Activated CD8-positive, alpha-beta memory T cell treated with anti-CD3 and anti-CD28 coated beads, Interleukin-2, amount 50 U/mL, for 1 hour (primary cell): ENCODE results near the gene LENG8.
"Not testable (repeated sequence)": the region's sequence is repeated elsewhere in the genome, so short reads cannot be mapped to it uniquely, and the experiment has no call there.

Source experiments
- DNase-seq: peaks from one replicate; pipeline ENCODE4 v3.0.0-alpha.2; 2020; ENCODE audit errors: extremely low read depth

Gene LENG8

DNA sequence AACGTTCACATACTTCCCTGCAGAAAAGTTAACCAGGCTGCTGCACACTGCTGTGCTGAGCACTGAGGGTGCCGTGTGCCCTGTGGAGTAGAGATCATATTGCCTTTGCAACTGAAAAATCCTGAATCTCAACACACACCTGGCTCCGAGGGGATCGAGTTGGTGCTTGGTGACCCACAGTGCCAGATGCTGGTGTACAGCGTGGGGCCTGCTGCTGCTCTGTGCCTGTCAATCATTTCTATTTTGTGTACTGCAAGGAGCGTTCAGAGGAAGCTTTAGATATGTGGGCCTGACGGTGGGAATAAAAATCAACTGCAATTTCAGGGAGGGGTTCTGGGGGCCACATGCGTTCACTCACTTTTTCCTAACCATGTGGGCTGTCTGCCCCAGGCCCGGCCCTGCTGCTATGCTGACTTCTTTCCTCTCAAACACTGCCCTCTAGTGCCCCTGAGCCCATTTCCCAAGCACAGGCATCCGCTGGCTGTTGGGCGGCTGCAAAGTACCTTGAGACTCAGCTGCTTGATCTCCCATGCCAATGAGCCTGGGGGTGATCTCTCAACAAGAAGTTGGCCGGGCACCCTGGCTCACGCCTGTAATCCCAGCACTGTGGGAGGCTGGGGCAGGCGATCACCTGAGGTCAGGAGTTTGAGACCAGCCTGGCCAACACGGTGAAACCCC lies 9.7 kb upstream of the LENG8 start:
- DNase-seq: no peak

DNA sequence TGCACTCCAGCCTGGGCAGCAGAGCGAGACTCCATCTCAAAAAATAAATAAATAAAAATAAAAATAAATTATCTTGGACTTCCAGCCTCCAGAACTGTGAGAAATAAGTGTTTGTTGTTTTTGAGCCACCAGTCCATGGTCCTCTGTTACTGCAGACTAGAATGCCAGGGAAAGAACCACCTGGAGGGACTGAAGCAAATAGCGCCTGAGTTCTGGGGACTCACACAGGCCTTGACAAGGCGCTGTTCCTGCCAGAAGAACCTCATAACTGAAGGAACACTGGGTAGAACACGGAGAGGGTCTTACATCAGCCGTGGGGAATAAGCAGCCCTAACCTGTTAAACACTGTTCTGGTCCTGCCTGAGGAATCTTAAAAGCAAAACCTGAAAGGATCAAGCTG lies 8.4 kb upstream of the LENG8 start:
- no peak for DNase-seq

DNA sequence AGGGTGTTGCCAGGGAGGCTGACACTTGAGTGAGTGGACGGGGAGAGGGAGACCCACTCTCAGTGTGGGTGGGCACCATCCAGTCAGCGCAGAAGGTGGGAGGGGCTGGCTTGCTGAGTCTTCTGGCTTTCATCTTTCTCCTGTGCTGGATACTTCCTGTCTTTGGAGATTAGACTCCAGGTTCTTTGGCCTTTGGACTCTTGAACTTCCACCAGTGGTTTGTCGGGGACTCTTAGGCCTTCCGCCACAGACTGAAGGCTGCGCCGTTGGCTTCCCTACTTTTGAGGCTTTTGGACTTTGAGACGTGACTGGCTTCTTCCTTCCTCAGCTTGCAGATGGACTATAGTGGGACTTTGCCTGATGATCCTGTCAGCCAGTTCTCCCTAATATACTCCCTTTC lies 4.3 kb upstream of the LENG8 start:
- DNase-seq: no peak

DNA sequence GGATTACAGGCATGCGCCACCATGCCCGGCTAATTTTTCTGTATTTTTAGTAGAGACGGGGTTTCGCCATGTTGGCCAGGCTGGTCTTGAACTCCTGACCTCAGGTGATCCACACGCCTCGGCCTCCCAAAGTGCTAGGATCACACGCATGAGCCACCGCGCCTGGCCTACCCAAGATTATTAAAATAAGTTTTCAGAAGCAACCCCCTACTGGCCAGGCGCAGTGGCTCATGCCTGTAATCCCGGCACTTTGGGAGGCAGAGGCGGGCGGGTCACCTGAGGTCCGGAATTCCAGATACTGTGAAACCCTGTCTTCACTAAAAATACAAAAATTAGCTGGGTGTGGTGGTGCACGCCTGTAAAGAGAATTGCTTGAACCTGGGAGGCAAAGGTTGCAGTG lies 2.6 kb upstream of the LENG8 start:
- not testable (repeated sequence) for DNase-seq

DNA sequence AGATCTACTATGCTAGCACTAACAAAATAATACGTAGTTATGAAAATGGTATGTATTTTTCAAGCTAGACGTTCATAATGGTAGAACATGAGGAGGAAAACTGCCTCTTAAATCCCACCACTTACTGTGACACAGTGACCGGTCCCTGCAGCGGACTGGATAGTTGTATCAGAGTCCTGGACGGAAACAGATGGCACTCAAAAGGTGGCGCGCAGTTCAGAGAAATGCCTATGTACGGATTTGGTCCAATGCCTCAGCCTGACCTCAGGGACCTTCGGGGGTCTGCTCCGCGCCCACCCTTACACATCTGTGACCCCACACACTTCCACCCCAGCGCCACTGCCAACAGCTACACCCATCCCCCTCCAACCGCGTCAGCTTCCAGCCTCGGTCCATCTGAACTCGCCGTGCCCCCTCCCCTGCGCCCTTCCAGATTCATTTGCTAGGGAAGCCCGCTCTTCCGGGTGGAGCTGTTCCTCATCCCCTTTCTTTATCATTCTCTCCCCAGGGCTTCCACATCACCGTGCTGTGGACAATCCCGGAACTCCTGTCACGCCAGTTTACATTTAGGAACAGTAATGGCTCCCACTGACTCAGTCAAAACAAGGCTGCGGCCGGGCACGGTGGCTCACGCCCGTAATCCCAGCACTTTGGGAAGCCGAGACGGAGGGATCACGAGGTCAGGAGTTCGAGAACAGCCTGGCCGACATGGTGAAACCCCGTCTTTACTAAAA lies 792 bp upstream of the LENG8 start:
- DNase-seq: no peak

DNA sequence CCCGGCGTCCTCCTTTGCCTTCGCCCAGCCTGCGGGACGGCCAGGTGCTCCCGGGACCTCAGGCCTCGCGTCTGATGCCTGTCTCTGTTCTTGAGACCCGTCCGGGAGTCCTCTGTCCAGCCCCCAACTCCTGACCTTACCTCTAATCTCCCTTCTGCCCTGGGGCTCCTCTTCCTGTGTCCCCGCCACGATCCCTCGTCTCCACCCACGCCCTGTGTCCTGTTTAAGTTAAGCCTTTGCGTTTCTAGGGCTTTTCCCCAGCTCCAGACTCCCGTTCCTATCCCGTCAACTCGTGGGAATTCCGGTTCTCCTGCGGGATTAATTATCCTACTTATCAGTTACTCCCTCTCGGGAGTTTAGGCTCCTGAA lies 686 bp downstream of the LENG8 start:
- DNase-seq: no peak

DNA sequence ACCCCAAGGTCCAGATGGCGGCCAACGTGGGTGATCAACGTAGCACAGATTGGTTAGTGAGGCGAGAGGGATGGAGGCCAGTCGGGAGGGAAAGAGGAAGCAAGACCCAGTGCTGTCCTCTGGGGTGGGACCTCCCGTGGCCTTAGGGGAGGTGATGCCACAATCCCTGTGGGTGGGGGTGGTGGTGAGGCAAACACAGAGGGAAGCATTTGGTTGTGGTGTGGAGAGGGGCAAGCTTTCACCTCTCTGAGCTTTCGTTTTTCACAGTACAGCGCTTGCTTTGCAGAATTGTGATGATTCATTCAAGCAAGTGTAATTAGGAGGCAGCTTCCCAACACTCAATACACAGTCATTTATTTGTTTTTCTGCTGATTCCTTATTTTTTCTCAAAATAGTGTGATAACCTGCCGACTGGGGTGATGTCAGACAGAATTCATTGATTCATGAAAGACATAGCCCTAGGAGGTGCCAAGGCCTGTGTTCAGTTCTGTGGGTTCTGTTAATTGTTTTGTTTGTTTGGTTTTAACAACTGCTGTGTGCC lies 2.4 kb downstream of the LENG8 start:
- no peak for DNase-seq

DNA sequence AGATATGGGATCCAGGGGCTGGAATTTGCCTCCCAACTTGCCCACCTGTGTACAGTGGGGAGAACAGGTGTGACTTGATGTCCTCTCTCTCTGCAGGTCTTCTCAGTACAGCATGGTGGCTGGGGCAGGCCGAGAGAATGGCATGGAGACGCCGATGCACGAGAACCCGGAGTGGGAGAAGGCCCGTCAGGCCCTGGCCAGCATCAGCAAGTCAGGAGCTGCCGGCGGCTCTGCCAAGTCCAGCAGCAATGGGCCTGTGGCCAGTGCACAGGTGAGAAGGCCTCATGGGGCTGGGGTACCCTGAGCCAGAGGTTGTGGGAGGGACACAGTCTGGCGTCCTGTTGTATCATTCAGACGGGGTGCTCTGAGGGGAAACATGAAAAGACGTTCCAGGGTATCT lies 3.0 kb downstream of the LENG8 start:
- no peak for DNase-seq

DNA sequence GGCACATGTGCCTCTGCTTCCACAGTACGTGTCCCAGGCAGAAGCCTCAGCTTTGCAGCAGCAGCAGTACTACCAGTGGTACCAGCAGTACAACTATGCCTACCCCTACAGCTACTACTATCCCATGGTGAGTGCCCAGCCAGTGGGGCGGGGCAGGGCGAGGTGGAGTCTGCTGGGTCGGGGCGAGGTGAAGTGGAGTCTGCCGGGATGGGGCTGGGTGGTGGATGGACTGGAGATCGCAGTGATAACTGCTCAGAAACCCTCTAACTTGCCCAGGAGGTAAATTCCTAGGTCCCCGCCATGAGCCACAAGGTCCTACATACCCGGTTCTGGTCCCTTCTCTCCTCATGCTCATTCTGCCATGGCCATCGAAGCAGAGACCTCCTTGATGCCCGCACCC lies 3.6 kb downstream of the LENG8 start:
- no peak for DNase-seq

DNA sequence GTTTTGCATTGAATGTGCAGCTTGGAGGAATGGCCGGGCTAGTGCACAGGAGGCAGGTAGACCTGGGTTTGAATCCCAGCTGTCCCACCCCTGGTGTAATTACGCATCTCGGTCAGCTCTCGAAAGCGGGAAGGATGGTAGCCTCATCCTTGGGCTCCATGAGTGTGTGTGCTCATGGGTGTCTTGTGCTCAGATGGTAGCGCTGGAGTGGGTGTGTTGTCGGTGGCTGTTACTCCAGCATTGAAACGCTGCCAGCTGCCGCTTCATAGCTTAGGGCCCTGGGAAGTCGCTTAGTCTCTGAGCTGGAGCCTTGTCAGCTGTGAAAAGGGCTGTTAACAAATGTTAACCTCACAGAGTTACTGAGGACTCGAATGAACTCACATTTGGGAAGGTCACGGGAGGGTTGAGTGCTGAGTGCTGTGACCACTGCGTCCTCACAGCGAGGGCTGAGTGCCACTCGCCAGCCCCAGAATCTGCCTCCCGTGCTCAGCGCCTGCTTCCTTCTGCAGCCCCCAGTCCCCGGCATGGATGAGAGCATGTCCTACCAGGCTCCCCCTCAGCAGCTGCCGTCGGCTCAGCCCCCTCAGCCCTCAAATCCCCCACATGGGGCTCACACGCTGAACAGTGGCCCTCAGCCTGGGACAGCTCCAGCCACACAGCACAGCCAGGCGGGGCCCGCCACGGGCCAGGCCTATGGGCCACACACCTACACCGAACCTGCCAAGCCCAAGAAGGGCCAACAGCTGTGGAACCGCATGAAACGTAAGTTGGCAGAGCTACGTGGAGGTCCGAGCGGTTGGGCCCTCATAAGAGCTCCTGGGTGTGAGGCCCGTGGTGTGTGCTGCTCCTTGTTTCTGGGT lies 5.2 kb downstream of the LENG8 start:
- no peak for DNase-seq

DNA sequence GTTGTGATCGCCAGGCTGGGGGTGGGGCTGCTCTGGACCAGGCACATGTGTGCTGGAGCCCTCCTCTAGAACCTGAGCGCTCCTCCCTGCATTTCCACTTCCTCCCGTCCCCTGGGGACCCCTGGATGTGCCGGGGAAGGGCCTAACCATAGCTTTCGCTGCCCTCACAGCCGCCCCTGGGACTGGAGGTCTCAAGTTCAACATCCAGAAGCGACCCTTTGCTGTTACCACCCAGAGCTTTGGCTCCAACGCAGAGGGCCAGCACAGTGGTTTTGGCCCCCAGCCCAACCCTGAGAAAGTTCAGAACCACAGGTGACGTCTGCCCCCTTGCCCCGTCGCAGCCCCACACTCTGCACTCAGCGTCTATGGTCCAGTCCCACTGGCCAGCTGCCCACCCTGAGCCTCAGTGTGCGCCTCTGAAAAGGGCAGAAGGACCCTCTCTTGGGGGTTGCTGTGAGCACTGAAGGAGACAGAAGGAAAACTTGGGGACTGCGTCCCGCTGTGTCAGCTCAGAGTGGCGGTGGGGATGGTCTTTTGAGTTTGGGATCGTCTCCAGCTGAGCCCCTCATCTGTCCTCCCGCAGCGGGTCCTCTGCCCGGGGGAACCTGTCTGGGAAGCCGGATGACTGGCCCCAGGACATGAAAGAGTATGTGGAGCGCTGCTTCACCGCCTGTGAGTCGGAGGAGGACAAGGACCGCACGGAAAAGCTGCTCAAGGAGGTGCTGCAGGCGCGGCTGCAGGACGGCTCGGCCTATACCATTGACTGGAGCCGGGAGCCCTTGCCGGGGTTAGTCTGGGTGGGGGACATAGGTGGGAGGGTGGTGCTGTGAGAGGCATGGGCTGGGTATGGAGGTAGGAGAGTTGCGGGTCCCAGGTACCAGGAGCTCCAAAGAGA lies 6.0 kb downstream of the LENG8 start:
- no peak for DNase-seq

DNA sequence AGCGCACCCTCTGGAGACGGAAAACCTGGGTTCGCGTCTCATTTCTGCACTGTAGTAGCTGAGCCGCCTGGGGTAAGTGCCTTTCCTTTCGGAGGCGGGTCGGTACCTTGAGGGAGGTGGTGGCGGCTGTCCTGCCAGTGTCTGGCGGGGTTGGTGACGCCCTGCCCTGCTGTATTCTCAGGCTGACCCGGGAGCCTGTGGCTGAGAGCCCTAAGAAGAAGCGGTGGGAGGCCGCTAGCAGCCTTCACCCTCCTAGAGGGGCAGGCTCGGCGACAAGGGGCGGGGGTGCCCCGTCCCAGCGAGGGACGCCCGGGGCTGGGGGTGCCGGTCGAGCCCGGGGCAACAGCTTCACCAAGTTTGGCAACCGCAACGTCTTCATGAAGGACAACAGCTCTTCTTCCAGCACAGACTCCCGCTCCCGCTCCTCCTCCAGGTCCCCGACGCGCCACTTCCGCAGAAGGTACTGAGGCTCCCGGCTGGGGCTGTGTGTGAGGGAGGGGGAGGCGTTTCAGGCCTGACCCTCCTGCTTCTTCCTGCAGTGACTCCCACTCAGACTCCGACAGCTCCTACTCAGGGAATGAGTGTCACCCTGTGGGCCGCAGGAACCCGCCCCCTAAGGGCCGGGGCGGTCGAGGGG lies 6.9 kb downstream of the LENG8 start:
- DNase-seq: no peak

DNA sequence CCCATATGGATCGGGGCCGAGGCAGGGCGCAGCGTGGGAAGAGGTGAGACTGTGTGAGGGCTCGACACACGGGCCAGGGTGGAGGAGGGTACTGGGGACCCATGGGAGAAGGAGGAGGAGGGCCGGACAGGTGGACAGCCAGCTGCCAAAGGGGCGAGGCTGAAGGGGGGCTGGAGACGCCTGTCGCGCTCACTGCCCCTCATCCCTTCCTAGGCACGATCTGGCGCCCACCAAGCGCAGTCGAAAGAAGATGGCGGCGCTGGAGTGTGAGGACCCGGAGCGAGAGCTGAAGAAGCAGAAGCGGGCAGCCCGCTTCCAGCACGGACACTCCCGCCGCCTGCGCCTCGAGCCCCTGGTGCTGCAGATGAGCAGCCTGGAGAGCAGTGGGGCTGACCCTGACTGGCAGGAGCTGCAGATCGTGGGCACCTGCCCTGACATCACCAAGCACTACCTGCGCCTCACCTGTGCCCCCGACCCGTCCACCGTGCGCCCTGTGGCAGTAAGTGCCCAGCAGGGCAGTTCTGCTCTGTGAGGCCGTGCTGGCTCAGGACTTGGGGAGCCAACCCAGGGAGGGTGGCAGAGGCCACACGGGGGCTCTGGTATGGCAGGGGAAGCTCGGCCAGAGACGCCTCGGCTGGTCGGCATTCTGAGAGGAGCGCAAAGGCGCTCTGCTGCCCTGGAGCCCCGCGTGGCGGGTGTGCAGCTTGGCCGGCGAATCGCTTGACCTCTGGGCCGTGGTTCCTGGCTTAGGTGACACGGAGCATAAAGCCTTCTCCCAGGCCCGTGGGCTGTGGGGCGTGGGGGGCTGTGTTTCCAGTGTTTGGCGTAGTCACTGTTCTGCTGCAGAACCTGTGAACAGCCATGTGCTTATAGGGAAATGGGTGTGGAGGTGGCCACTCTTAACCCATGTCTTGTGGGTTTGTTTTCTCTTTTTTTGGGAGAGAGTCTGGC lies 7.7 kb downstream of the LENG8 start:
- no peak for DNase-seq

DNA sequence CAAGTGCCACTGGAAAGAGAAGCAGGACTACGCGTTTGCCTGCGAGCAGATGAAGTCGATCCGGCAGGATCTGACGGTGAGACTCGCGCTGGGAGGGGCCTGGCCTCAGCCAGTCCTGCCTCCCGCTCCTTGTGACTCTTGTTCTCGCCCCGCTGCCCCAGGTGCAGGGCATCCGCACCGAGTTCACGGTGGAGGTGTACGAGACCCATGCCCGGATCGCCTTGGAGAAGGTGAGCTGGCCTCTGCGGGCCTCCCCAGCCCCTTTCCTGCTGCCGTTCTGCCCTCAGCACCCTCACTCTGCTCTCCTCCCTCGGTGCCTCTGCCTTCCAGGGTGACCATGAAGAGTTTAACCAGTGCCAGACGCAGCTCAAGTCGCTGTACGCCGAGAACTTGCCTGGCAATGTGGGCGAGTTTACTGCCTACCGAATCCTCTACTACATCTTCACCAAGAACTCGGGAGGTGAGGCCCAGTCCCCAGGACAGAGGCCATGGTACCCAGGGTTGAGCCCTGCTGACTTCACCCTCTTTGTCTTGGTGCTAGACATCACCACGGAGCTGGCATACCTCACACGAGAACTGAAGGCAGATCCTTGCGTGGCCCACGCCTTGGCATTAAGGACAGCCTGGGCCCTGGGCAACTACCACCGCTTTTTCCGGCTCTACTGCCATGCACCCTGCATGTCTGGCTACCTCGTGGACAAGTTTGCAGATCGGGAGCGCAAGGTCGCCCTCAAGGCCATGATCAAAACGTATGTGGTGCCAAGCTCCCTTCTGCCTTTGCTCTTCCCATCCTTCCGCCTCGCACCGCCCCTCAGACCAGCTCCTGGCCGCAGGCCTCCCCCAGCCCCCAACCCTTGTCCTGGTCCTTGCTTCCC lies 9.0 kb downstream of the LENG8 start:
- DNase-seq: no peak

DNA sequence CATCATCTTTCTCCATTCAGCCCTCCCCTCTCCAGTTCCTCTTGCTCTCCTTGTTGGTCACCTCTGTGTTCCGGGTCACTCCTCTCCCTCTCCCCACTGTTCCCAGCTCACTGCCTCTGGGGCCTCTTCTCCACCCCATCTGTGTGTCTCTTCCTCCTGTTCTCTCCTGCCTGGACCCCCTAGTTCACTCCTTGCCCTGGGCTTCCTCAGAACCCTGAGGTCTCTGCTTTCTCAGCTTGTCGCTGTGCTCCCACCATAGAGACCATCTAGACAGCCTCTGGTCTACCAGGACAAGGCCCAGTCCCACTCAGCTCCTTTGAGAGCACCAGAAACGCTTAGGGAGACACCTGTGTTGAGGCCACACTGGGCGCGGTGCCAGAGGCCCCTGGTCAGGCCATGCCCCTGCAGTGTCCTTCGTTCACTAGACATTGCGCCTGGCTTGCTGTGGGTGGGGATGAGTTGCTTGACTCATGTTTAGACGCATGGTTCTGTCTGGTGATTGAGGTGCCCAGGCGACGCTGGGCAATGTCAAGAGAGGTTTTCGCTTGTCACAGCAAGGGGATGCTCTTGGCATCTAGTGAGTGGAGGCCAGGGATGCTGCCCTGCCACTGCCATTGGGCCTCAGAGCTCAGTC lies 9.8 kb downstream of the LENG8 start:
- DNase-seq: no peak

DNA sequence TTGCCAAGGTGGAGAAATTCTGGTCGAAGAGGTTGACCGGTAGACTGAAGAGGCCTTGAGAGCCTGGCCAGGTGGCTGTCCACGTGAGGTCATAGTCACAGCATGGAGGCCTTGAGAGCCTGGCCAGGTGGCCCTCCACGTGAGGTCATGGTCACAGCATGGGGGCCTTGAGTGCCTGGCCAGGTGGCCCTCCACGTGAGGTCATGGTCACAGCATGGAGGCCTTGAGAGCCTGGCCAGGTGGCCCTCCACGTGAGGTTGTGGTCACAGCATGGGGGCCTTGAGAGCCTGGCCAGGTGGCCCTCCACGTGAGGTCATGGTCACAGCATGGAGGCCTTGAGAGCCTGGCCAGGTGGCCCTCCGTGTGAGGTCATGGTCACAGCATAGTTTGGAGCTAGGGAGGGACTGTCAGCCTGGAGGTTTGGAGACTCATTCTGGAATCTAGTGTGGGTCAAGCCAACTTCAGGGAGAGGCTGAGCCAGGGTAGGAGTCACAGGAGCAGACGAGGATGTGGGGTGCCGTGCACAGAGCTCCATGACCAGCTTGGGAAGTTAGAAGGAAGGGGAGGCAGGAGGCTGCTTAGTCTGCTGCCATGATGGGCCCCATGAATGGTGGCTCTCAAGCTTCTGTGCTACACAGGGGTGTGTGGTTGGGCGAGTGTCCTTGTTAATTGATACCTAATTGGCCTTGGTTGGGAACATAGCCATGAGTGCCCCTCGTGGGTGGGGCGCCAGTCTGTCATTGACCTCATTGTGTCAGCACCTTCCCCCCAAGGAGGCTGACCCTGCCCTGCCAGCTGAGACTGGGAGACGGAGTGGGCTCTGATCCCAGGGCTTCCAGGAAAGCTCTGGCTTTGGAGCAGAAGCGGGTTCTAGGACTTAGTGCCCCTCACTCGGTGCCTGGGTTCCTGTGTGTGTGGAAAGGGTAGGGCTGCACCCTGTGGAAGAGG lies 10.6 kb downstream of the LENG8 start:
- no peak for DNase-seq
